Smooth muscle cell (in vitro differentiated cells): ENCODE results near the gene SOCS2. TPM values are rescaled to one million over a fixed set of nuclear protein-coding genes. Genes with fewer than 3 reads are reported as not detected.
A peak's percentile ranks its signal among the peaks of the same experiment; 100 is the strongest.

Experiments used
- DNase-seq: peaks from one replicate; lab custom pipeline; 2025; ENCODE audit not compliant: unreplicated experiment; lab: John Stamatoyannopoulos, UW
- H2AFZ ChIP-seq: fragments of 200-600 bp; sonication (generic); 2 replicates; pipeline ENCODE4 v1.6.0; 2016; ENCODE audit warnings: antibody characterized with exemption, low read depth, mild to moderate bottlenecking
- H3F3A ChIP-seq: fragments of 200-600 bp; sonication (generic); 2 replicates; pipeline ENCODE4 v1.6.0; 2017; ENCODE audit warnings: antibody characterized with exemption, low read depth
- H3K27ac ChIP-seq: fragments of 200-600 bp; sonication (generic); 2 replicates; pipeline ENCODE4 v1.5.1; 2016; ENCODE audit warnings: low read depth, mild to moderate bottlenecking
- H3K27me3 ChIP-seq: fragments of 200-600 bp; sonication (generic); 2 replicates; pipeline ENCODE4 v1.6.1; 2016; ENCODE audit warnings: low read depth, mild to moderate bottlenecking
- H3K36me3 ChIP-seq: fragments of 200-600 bp; sonication (generic); 2 replicates; pipeline ENCODE4 v1.5.1; 2016; ENCODE audit warnings: low read depth
- H3K4me1 ChIP-seq: fragments of 200-600 bp; sonication (generic); 2 replicates; pipeline ENCODE4 v1.5.1; 2016; ENCODE audit warnings: low read depth
- H3K4me2 ChIP-seq: fragments of 200-600 bp; sonication (generic); 2 replicates; pipeline ENCODE4 v1.6.0; 2016; ENCODE audit warnings: mild to moderate bottlenecking
- H3K4me3 ChIP-seq: fragments of 200-600 bp; sonication (generic); 2 replicates; pipeline ENCODE4 v1.5.1; 2016; ENCODE audit warnings: mild to moderate bottlenecking
- H3K79me2 ChIP-seq: fragments of 200-600 bp; sonication (generic); 2 replicates; pipeline ENCODE4 v1.6.0; 2016; ENCODE audit warnings: low read depth, mild to moderate bottlenecking
- H3K9ac ChIP-seq: fragments of 200-600 bp; sonication (generic); 2 replicates; pipeline ENCODE4 v1.6.0; 2016; ENCODE audit warnings: low read depth
- H3K9me3 ChIP-seq: fragments of 200-600 bp; sonication (generic); replicated peaks from 2 replicates; pipeline ENCODE4 v1.5.1; 2016; ENCODE audit warnings: low read depth
- H4K20me1 ChIP-seq: fragments of 200-600 bp; sonication (generic); 2 replicates; pipeline ENCODE4 v1.6.0; 2016; ENCODE audit warnings: low read depth
- WGBS: methylation state at CpG from one replicate; pipeline ENCODE4 v1.1.7; 2016; ENCODE audit warnings: low lambda C conversion rate; 5-methylcytosine and 5-hydroxymethylcytosine counted together
- polyA plus RNA-seq: library from polyadenylated mRNA; unstranded; fragments of >200 nt; fragmentation: Nextera tagmentation; extraction: Ambion mirVana; gene quantifications from 2 replicates; pipeline ENCODE4 v1.2.1, GENCODE V29; 2016
- total RNA-seq: library from RNA; depleted of rRNA; stranded (reverse); fragments of >200 nt; gene quantifications from 2 replicates; pipeline ENCODE4 v1.2.3, GENCODE V29; 2014
- TF ChIP-seq, protein P1 (sequence below): fragments of 200-600 bp; sonication (generic); IDR thresholded peaks from 2 replicates; pipeline ENCODE4 v1.5.1; 2017; ENCODE audit warnings: borderline replicate concordance, mild to moderate bottlenecking, antibody characterized with exemption; ENCODE audit not compliant: insufficient read depth, poor library complexity, severe bottlenecking

The SOCS2 gene
- total and polyA plus RNA-seq, 2 experiments from 2014 or later = 4.9 to 18.6 TPM

DNA sequence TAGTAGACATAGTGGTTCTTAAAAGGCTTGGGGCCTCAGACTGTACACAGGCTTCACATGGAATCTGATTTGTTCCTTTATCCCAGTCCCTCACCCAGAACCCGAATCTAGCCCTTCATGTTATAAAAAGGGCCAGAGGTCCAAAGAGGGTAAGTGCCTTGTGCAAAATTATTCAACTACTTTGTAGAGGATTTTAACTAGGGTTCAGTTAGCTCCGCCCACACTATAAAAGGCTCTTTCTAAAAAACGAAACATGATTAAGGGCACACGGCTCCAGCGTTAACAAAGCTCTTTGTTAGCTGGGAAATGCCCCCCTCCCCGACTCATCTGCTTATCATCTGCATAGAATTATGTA, 3.2 kb upstream of the SOCS2 start:
- Histone ChIP-seq H3K27ac (no peak overlapping the region), H3K4me2 (peak overlapping the region; percentile 100), H3K9me3 (no peaks in the 10 kb centered on the region), H3K36me3 (no peaks in the 10 kb centered on the region), H3K4me3 (peak overlapping the region; percentile 76), H3K4me1 (peaks cover 15% of the 10 kb centered on the region), H3K27me3 (peaks cover 6% of the 10 kb centered on the region), H2AFZ (no peak overlapping the region), H4K20me1 (no peaks in the 10 kb centered on the region), H3K9ac (no peak overlapping the region), H3K79me2 (peaks cover 3% of the 10 kb centered on the region), H3F3A (no peaks in the 10 kb centered on the region)
- DNase-seq = no peak
- 21% methylated on average over 6 of the region's 6 CpGs for WGBS
- TF ChIP-seq, protein P1, sequence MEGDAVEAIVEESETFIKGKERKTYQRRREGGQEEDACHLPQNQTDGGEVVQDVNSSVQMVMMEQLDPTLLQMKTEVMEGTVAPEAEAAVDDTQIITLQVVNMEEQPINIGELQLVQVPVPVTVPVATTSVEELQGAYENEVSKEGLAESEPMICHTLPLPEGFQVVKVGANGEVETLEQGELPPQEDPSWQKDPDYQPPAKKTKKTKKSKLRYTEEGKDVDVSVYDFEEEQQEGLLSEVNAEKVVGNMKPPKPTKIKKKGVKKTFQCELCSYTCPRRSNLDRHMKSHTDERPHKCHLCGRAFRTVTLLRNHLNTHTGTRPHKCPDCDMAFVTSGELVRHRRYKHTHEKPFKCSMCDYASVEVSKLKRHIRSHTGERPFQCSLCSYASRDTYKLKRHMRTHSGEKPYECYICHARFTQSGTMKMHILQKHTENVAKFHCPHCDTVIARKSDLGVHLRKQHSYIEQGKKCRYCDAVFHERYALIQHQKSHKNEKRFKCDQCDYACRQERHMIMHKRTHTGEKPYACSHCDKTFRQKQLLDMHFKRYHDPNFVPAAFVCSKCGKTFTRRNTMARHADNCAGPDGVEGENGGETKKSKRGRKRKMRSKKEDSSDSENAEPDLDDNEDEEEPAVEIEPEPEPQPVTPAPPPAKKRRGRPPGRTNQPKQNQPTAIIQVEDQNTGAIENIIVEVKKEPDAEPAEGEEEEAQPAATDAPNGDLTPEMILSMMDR = no peak

DNA sequence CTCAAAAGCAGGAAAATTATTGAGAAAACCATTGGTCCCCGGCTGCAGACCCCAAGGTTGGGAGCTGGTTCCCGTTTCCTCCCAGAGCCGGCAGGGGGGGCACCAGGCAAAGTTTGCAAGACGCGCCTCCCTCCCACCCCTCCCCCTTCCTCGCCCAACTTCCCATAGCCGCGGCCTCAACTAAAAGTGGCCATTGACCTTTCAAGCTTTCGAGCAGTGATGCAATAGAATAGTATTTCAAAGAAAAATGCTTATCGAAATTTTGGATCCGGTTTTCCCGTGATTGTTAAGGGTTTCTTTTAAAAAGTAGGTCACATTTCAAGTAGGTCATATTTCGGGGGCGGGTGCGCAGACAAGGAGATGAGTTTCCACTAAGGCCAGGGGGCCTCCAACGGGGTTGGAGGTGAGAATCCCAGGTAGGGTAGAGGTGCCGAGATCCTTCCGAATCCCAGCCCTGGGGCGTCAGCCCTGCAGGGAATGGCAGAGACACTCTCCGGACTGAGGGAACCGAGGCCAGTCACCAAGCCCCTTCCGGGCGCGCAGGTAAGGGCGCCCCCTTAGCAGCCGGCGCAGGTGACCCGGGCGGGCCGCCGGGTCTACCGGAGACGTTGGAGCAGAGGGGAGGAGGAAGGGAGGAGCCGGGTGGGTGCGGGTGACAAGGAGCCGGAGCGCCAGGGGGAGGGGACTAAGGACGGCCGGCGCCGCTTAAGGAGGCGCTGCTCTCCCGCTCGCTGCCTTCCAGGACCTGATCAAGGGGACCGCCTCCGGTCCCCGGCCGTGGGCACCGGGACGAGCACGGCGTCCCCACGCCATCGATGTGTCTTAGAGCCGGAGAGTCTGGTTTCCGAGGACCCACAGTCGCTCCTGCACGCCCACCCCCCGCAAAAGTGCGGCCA, 2.6 kb upstream of the SOCS2 start:
- peak overlapping the region; percentile 94 for H2AFZ ChIP-seq
- WGBS = under 1% methylated on average over 60 of the region's 60 CpGs
- peak overlapping the region; percentile 76 for H3K4me3 ChIP-seq
- H3K27me3 ChIP-seq = peaks cover 6% of the 10 kb centered on the region
- H3K9ac ChIP-seq = peak overlapping the region; percentile 37
- no peaks in the 10 kb centered on the region for H3K36me3 ChIP-seq
- TF ChIP-seq, protein P1 = peak; percentile 89
- peak overlapping the region; percentile 15 for H3K27ac ChIP-seq
- peaks cover 10% of the 10 kb centered on the region for H3K79me2 ChIP-seq
- H3K9me3 ChIP-seq = no peaks in the 10 kb centered on the region
- H3K4me2 ChIP-seq = peak overlapping the region; percentile 100
- H3K4me1 ChIP-seq = peaks cover 15% of the 10 kb centered on the region
- peak; percentile 67 for DNase-seq
- no peaks in the 10 kb centered on the region for H4K20me1 ChIP-seq
- H3F3A ChIP-seq = no peaks in the 10 kb centered on the region

DNA sequence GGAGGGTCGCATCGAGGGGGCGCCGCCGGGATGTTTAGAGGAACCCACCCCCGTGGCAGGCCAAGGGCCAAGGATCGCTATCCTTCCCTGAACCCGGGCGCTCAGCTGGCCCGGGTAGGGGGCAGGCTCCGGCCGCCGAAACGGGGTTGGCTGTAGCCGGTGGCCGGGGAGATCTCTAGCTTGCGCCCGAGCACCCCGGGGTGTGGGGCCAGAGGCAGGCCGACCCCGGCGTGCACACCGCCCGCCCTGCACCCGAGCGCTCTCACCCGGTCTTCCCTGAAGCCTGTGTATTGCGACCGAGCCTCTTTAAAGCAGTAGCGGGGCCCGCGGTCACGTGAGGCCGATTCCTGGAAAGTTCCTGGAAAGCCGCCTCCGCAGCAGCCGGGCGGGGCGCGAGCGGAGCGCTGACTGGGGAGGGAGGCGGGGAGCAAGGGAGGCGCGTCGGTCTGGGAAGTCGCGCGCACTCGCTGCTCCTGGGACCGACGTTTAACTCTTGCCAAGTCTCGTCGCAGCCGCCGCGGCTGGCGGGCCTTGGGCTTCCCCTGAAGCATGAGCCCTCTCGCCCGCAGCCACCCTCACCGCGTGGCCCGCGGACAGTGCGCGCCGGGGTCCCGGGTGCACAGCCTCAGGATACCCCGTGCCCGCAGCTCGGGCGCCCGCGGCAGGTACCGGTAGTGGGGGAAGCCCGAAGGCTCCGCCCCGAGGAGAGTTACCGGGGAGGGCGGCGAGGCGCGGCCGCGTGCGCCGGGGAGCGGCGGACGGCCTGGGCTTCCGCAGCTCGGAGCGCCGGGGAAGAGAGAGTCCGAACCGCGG, 1.7 kb upstream of the SOCS2 start:
- Histone ChIP-seq H3K4me2 (peak overlapping the region; percentile 100), H3K79me2 (peaks cover 14% of the 10 kb centered on the region), H3K27ac (peak overlapping the region; percentile 37), H2AFZ (peak overlapping the region; percentile 94), H3K9me3 (no peaks in the 10 kb centered on the region), H3K27me3 (peaks cover 6% of the 10 kb centered on the region), H3K9ac (peak overlapping the region; percentile 37), H3F3A (no peaks in the 10 kb centered on the region), H3K36me3 (no peaks in the 10 kb centered on the region), H3K4me1 (peaks cover 15% of the 10 kb centered on the region), H3K4me3 (peak overlapping the region; percentile 76), H4K20me1 (no peaks in the 10 kb centered on the region)
- TF ChIP-seq, protein P1 = no peak
- WGBS = under 1% methylated on average over 94 of the region's 97 CpGs
- DNase-seq = peak; percentile 71
